B cell (primary cell): Measurements from ENCODE around the gene SNRPD3. TPM values are rescaled to one million over a fixed set of nuclear protein-coding genes. Genes with fewer than 3 reads are reported as not detected.
A peak's percentile ranks its signal among the peaks of the same experiment; 100 is the strongest.

ENCODE experiments used
- ATAC-seq: fragments of 200-7000 bp; cut with Tn5 transposase; one replicate; pipeline ENCODE4 v1.10.0; 2021; ENCODE audit warnings: low read depth, mild to moderate bottlenecking, moderate number of reproducible peaks, moderate library complexity
- CTCF ChIA-PET: fragments of 350-600 bp; sonication (Branson Sonifier 250); formaldehyde crosslinking; loops from one replicate; lab custom pipeline; 2021; ENCODE audit warnings: antibody characterized with exemption, inconsistent platforms; lab: Charles Lee
- POLR2A ChIA-PET: fragments of 350-600 bp; sonication (Branson Sonifier 250); formaldehyde crosslinking; loops from one replicate; lab custom pipeline; 2021; ENCODE audit warnings: antibody characterized with exemption; lab: Charles Lee
- DNase-seq: peaks from one replicate; pipeline ENCODE4 v3.0.0; 2013
- H2AFZ ChIP-seq: 2 replicates; pipeline ENCODE4 v1.6.1; 2012; ENCODE audit warnings: mild to moderate bottlenecking, low read depth, low read length; ENCODE audit not compliant: insufficient read depth, poor library complexity, severe bottlenecking
- H3K27ac ChIP-seq, 2 donors: 1 replicate in 1 of 2; 2 replicates in 1 of 2; pipeline ENCODE4 v1.5.1; 2012 to 2013; ENCODE audit warnings: low read length in 2 of 2, mild to moderate bottlenecking in 2 of 2, moderate library complexity in 1 of 2
- H3K27me3 ChIP-seq, 4 experiments: fragments of 200-600 bp in 1 of 4; sonication (generic) in 1 of 4; replicated peaks in 1 of 4; 1 replicate in 2 of 4; 2 replicates in 2 of 4; pipeline versions ENCODE4 v1.6.1 to v1.7.0; 2013 to 2016; ENCODE audit warnings: low read length in 3 of 4, mild to moderate bottlenecking in 2 of 4, mixed read lengths in 1 of 4, moderate library complexity in 1 of 4; ENCODE audit not compliant: insufficient read depth in 4 of 4, control insufficient read depth in 3 of 4; ENCODE audit errors: control extremely low read depth in 1 of 4
- H3K36me3 ChIP-seq, 2 experiments: replicated peaks in 1 of 2; 1 replicate in 1 of 2; 2 replicates in 1 of 2; pipeline versions ENCODE4 v1.6.1 to v1.7.1; 2013; ENCODE audit warnings: low read length in 1 of 2; ENCODE audit not compliant: insufficient read depth in 2 of 2, control insufficient read depth in 1 of 2; ENCODE audit errors: control extremely low read depth in 1 of 2, extremely low read depth in 1 of 2
- H3K4me1 ChIP-seq, 2 donors: fragments of 200-600 bp in 1 of 2; sonication (generic) in 1 of 2; 1 replicate in 1 of 2; 2 replicates in 1 of 2; pipeline versions ENCODE4 v1.5.1 to v1.6.1; 2013 to 2017; ENCODE audit warnings: low read length in 2 of 2; ENCODE audit not compliant: control insufficient read depth in 2 of 2, insufficient read depth in 2 of 2
- H3K4me2 ChIP-seq: replicated peaks from 2 replicates; pipeline ENCODE3; 2012; ENCODE audit warnings: mild to moderate bottlenecking, low read depth, low read length; ENCODE audit not compliant: poor library complexity, severe bottlenecking
- H3K4me3 ChIP-seq, 5 experiments: fragments of 200-600 bp in 1 of 5; sonication (generic) in 1 of 5; 1 replicate in 3 of 5; 2 replicates in 2 of 5; pipeline versions ENCODE4 v1.5.1 to v1.7.0; 2011 to 2016; ENCODE audit warnings: low read length in 4 of 5, mild to moderate bottlenecking in 4 of 5, low read depth in 2 of 5, control low read depth in 1 of 5, moderate library complexity in 1 of 5; ENCODE audit not compliant: insufficient read depth in 1 of 5; ENCODE audit errors: control extremely low read depth in 1 of 5, extremely low read depth in 1 of 5
- H3K79me2 ChIP-seq: fragments of 200-600 bp; sonication (generic); one replicate; pipeline ENCODE4 v1.6.0; 2016; ENCODE audit warnings: low read length; ENCODE audit not compliant: control insufficient read depth, insufficient read depth
- H3K9ac ChIP-seq: fragments of 200-600 bp; sonication (generic); 2 replicates; pipeline ENCODE4 v1.6.1; 2017; ENCODE audit warnings: mild to moderate bottlenecking, low read length, moderate library complexity
- H3K9me3 ChIP-seq, 3 donors: one replicate each; pipeline versions ENCODE4 v1.6.1 to v1.7.1; 2013; ENCODE audit warnings: low read length in 2 of 3; ENCODE audit not compliant: control insufficient read depth in 2 of 3, insufficient read depth in 1 of 3; ENCODE audit errors: control extremely low read depth in 1 of 3
- H4K20me1 ChIP-seq: 2 replicates; pipeline ENCODE4 v1.6.0; 2012; ENCODE audit warnings: mild to moderate bottlenecking, low read length; ENCODE audit not compliant: insufficient read depth, control insufficient read depth, poor library complexity, severe bottlenecking
- H3K27ac Mint-ChIP-seq: one replicate; pipeline ENCODE4 v1.8.0; 2021; ENCODE audit warnings: mixed read lengths
- H3K27me3 Mint-ChIP-seq: one replicate; pipeline ENCODE4 v1.8.0; 2021; ENCODE audit warnings: mixed read lengths
- H3K4me1 Mint-ChIP-seq: one replicate; pipeline ENCODE4 v1.8.0; 2021; ENCODE audit warnings: mixed read lengths
- H3K4me3 Mint-ChIP-seq: one replicate; pipeline ENCODE4 v1.8.0; 2021; ENCODE audit warnings: mixed read lengths
- H3K9me3 Mint-ChIP-seq: one replicate; pipeline ENCODE4 v1.8.0; 2022; ENCODE audit warnings: mixed read lengths; ENCODE audit not compliant: insufficient read depth
- CTCF ChIP-seq: fragments of 200-600 bp; IDR thresholded peaks from one replicate; pipeline ENCODE4 v1.8.0; 2022; ENCODE audit warnings: antibody characterized with exemption, mild to moderate bottlenecking
- EZH2 ChIP-seq: IDR thresholded peaks from 2 replicates; pipeline ENCODE4 v1.6.1; 2012; ENCODE audit warnings: borderline replicate concordance, low read depth, mild to moderate bottlenecking, moderate library complexity, low read length; ENCODE audit not compliant: insufficient read depth, poor library complexity, severe bottlenecking
- WGBS: methylation state at CpG from one replicate; pipeline ENCODE4 v1.1.5; 2013; ENCODE audit warnings: missing lambda C conversion rate; ENCODE audit not compliant: insufficient coverage; 5-methylcytosine and 5-hydroxymethylcytosine counted together
- intact Hi-C: fragments of 100-400 bp; cut with micrococcal nuclease; formaldehyde crosslinking; loops from one replicate; pipeline ENCODE4 v1.10.0; 2022
- polyA plus RNA-seq: library from polyadenylated mRNA; depleted of rRNA; stranded (reverse); fragments of >200 nt; gene quantifications from 2 replicates; pipeline ENCODE4 v1.2.3, GENCODE V29; 2012
- total RNA-seq, 2 donors: library from RNA; stranded (reverse); fragments of 120-200 nt in 1 of 2; gene quantifications; 1 replicate in 1 of 2; 2 replicates in 1 of 2; pipeline versions ENCODE4 v1.2.3 to v1.2.4, GENCODE V29; 2013 to 2022

The SNRPD3 gene
- total and polyA plus RNA-seq, 2 donors (not counting 1 experiment from before 2014, with no cell fraction given): 76.7 to 165 TPM

GRCh38 chr22:24564376-24565058, 8.7 kb downstream of the SNRPD3 start:
- H3K4me1 Mint-ChIP-seq: peaks cover 38% of the 10 kb centered on the region
- ATAC-seq (no peak), DNase-seq (no peak)
- peak overlapping the region in 1 of 2 donors; percentile 23 for H3K27ac ChIP-seq
- H3K9me3 Mint-ChIP-seq: no peaks in the 10 kb centered on the region
- H3K79me2 ChIP-seq: peaks cover 78% of the 10 kb centered on the region
- H3K27me3 ChIP-seq: no peaks in the 10 kb centered on the region
- H3K4me3 Mint-ChIP-seq: no peak overlapping the region
- peaks cover 80% of the 10 kb centered on the region for H4K20me1 ChIP-seq
- ChIA-PET CTCF (no interaction called here), POLR2A (no interaction called here)
- H3K4me3 ChIP-seq: no peak overlapping the region
- intact Hi-C loops: no loop called here
- H3K9me3 ChIP-seq: no peaks in the 10 kb centered on the region
- no peak for TF ChIP-seq CTCF
- TF ChIP-seq EZH2: no peak
- 91% methylated on average over 1 of the region's 2 CpGs for WGBS
- H2AFZ ChIP-seq: no peak overlapping the region
- H3K27me3 Mint-ChIP-seq: no peaks in the 10 kb centered on the region
- peaks cover 19 to 31% of the 10 kb centered on the region in 2 donors for H3K4me1 ChIP-seq
- peaks cover 18 to 69% of the 10 kb centered on the region in 2 experiments for H3K36me3 ChIP-seq
- no peak overlapping the region for H3K4me2 ChIP-seq
- H3K9ac ChIP-seq: no peak overlapping the region
- no peak overlapping the region for H3K27ac Mint-ChIP-seq

- WGBS: 100% methylated on average over 2 of the region's 2 CpGs
- Mint-ChIP-seq H3K27ac (no peak overlapping the region), H3K4me1 (peaks cover 35% of the 10 kb centered on the region), H3K9me3 (no peaks in the 10 kb centered on the region), H3K27me3 (no peaks in the 10 kb centered on the region), H3K4me3 (no peak overlapping the region)
- Histone ChIP-seq H3K79me2 (peaks cover 72% of the 10 kb centered on the region), H4K20me1 (peaks cover 81% of the 10 kb centered on the region), H3K27me3 (no peaks in the 10 kb centered on the region), H3K4me2 (no peak overlapping the region), H3K27ac (no peak overlapping the region), H3K9ac (no peak overlapping the region), H3K9me3 (no peaks in the 10 kb centered on the region), H2AFZ (no peak overlapping the region), H3K36me3 (peaks cover 19 to 72% of the 10 kb centered on the region in 2 experiments), H3K4me3 (no peak overlapping the region), H3K4me1 (peaks cover 16 to 26% of the 10 kb centered on the region in 2 donors)
- ChIA-PET CTCF (no interaction called here), POLR2A (no interaction called here)
- DNase-seq (no peak), ATAC-seq (no peak)
- no peak for TF ChIP-seq EZH2
- no peak for TF ChIP-seq CTCF
- intact Hi-C loops: no loop called here
These were observed 9.3 kb downstream of the SNRPD3 start for GRCh38 chr22:24565077-24565476.
